HEK293 (cell line): ENCODE measurements around the gene MICU1.

Experiments used
- CTCF ChIA-PET: fragments of 350-600 bp; formaldehyde crosslinking; extraction: SDS; loops from one replicate; lab custom pipeline; 2021; ENCODE audit warnings: antibody characterized with exemption; lab: Yijun Ruan, JAX
- POLR2A ChIA-PET: fragments of 300-600 bp; formaldehyde crosslinking; extraction: SDS; loops from one replicate; lab custom pipeline; 2020; ENCODE audit warnings: antibody characterized with exemption, inconsistent platforms; lab: Yijun Ruan, JAX
- H3K27ac ChIP-seq: fragments of 200-500 bp; sonication (Bioruptor generic); 2 replicates; pipeline ENCODE4 v1.5.1; 2014; ENCODE audit warnings: low read depth, low read length, control low read depth, inconsistent platforms; ENCODE audit errors: extremely low read depth
- H3K36me3 ChIP-seq, 2 experiments: fragments of 200-500 bp in 1 of 2; sonication (Bioruptor generic) in 1 of 2; 1 replicate in 1 of 2; 2 replicates in 1 of 2; pipeline ENCODE4 v1.5.1; 2014 to 2017; ENCODE audit warnings: inconsistent platforms in 2 of 2, low read length in 2 of 2; ENCODE audit not compliant: control insufficient read depth in 2 of 2, insufficient read depth in 1 of 2
- H3K4me1 ChIP-seq: fragments of 200-500 bp; sonication (Bioruptor generic); 2 replicates; pipeline ENCODE4 v1.5.1; 2014; ENCODE audit warnings: mild to moderate bottlenecking, low read length, inconsistent platforms; ENCODE audit not compliant: control insufficient read depth, insufficient read depth
- H3K4me3 ChIP-seq: 2 replicates; pipeline ENCODE4 v1.5.1; 2011; ENCODE audit warnings: low read depth, mild to moderate bottlenecking, control low read depth, low read length, moderate library complexity
- H3K9me3 ChIP-seq: fragments of 200-500 bp; sonication (Bioruptor generic); 2 replicates; pipeline ENCODE4 v1.5.1; 2014; ENCODE audit warnings: low read depth, low read length, inconsistent platforms; ENCODE audit not compliant: control insufficient read depth, insufficient read depth
- GFI1B ChIP-seq: fragments of 450-650 bp; formaldehyde crosslinking; IDR thresholded peaks from 2 replicates; pipeline ENCODE4 v1.5.1; 2016; ENCODE audit warnings: missing biosample characterization, missing genetic modification characterization
- GLIS1 ChIP-seq: fragments of 450-650 bp; formaldehyde crosslinking; IDR thresholded peaks from 2 replicates; pipeline ENCODE4 v1.5.1; 2016; ENCODE audit warnings: missing biosample characterization, missing genetic modification characterization
- MYNN ChIP-seq: fragments of 450-650 bp; formaldehyde crosslinking; IDR thresholded peaks from 2 replicates; pipeline ENCODE4 v1.5.1; 2016; ENCODE audit warnings: missing biosample characterization, missing genetic modification characterization, borderline replicate concordance
- SP2 ChIP-seq: fragments of 450-650 bp; formaldehyde crosslinking; IDR thresholded peaks from 2 replicates; pipeline ENCODE4 v1.5.1; 2016; ENCODE audit warnings: missing biosample characterization, missing genetic modification characterization
- ZBTB49 ChIP-seq: fragments of 450-650 bp; formaldehyde crosslinking; IDR thresholded peaks from 2 replicates; pipeline ENCODE4 v1.5.1; 2016; ENCODE audit warnings: missing biosample characterization, missing genetic modification characterization, low read depth
- ZNF133 ChIP-seq: fragments of 450-650 bp; formaldehyde crosslinking; IDR thresholded peaks from 2 replicates; pipeline ENCODE4 v1.5.1; 2016; ENCODE audit warnings: missing biosample characterization, missing genetic modification characterization
- ZNF138 ChIP-seq: fragments of 450-650 bp; formaldehyde crosslinking; IDR thresholded peaks from 2 replicates; pipeline ENCODE4 v1.5.1; 2016; ENCODE audit warnings: missing biosample characterization, missing genetic modification characterization, borderline replicate concordance
- ZNF169 ChIP-seq: fragments of 450-650 bp; formaldehyde crosslinking; IDR thresholded peaks from 2 replicates; pipeline ENCODE4 v1.5.1; 2016; ENCODE audit warnings: missing biosample characterization, missing genetic modification characterization
- ZNF214 ChIP-seq: fragments of 450-650 bp; formaldehyde crosslinking; IDR thresholded peaks from 2 replicates; pipeline ENCODE4 v1.5.1; 2017; ENCODE audit warnings: missing biosample characterization, mild to moderate bottlenecking, missing genetic modification characterization, borderline replicate concordance
- ZNF248 ChIP-seq: fragments of 450-650 bp; formaldehyde crosslinking; IDR thresholded peaks from 2 replicates; pipeline ENCODE4 v1.5.1; 2017; ENCODE audit warnings: missing biosample characterization, missing genetic modification characterization
- ZNF391 ChIP-seq: fragments of 450-650 bp; formaldehyde crosslinking; IDR thresholded peaks from 2 replicates; pipeline ENCODE4 v1.5.1; 2016; ENCODE audit warnings: low read depth, missing biosample characterization, missing genetic modification characterization, borderline replicate concordance
- ZNF514 ChIP-seq: fragments of 450-650 bp; formaldehyde crosslinking; IDR thresholded peaks from 2 replicates; pipeline ENCODE4 v1.5.1; 2016; ENCODE audit warnings: missing biosample characterization, missing genetic modification characterization
- ZNF544 ChIP-seq: fragments of 450-650 bp; formaldehyde crosslinking; IDR thresholded peaks from 2 replicates; pipeline ENCODE4 v1.5.0; 2017; ENCODE audit warnings: missing biosample characterization, missing genetic modification characterization
- ZNF660 ChIP-seq: fragments of 450-650 bp; IDR thresholded peaks from 2 replicates; pipeline ENCODE4 v1.5.1; 2018; ENCODE audit warnings: missing biosample characterization, mild to moderate bottlenecking, missing genetic modification characterization
- ZNF792 ChIP-seq: fragments of 450-650 bp; formaldehyde crosslinking; IDR thresholded peaks from 2 replicates; pipeline ENCODE4 v1.5.1; 2016; ENCODE audit warnings: missing biosample characterization, missing genetic modification characterization
- ZSCAN5A ChIP-seq: fragments of 450-650 bp; formaldehyde crosslinking; IDR thresholded peaks from 2 replicates; pipeline ENCODE4 v1.5.1; 2016; ENCODE audit warnings: missing biosample characterization, missing genetic modification characterization
- ZXDB ChIP-seq: fragments of 450-650 bp; formaldehyde crosslinking; IDR thresholded peaks from 2 replicates; pipeline ENCODE4 v1.5.1; 2016; ENCODE audit warnings: missing biosample characterization, missing genetic modification characterization
- TF ChIP-seq, protein P1 (sequence below): fragments of 450-650 bp; formaldehyde crosslinking; IDR thresholded peaks from 2 replicates; pipeline ENCODE4 v1.5.1; 2016; ENCODE audit warnings: missing biosample characterization, missing genetic modification characterization
- TF ChIP-seq, protein P2 (sequence below): fragments of 450-650 bp; formaldehyde crosslinking; IDR thresholded peaks from 2 replicates; pipeline ENCODE4 v1.5.1; 2016; ENCODE audit warnings: missing biosample characterization, missing genetic modification characterization
- TF ChIP-seq, protein P3 (sequence below): fragments of 450-650 bp; IDR thresholded peaks from 2 replicates; pipeline ENCODE4 v1.5.1; 2018; ENCODE audit warnings: missing biosample characterization, missing genetic modification characterization

Gene MICU1

DNA sequence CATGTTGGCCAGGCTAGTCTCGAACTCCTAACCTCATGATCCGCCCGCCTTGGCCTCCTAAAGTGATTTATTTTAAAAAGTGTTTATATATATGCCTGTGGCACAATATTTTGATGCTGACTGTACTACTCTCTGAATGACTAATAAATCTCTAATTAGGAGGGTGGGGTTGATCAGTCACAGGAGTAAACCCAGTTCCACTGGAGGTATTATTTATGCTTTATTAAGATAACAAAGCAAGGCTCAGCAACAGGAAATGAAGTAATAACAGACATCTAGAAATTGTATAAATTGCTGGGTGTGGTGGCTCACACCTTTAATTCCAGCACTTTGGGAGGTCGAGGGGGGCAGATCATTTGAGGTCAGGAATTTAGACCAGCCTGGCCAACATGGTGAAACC, 40.0 kb upstream of the MICU1 start:
- Histone ChIP-seq H3K27ac (no peak overlapping the region), H3K36me3 (no peaks in the 10 kb centered on the region), H3K4me1 (no peaks in the 10 kb centered on the region), H3K9me3 (no peaks in the 10 kb centered on the region), H3K4me3 (no peak overlapping the region)
- CTCF ChIA-PET = no interaction called here
- no peak for TF ChIP-seq ZNF133
- TF ChIP-seq ZNF544 (tag by site-specific recombination) = no peak
- TF ChIP-seq ZNF169 = no peak
- TF ChIP-seq, protein P1, sequence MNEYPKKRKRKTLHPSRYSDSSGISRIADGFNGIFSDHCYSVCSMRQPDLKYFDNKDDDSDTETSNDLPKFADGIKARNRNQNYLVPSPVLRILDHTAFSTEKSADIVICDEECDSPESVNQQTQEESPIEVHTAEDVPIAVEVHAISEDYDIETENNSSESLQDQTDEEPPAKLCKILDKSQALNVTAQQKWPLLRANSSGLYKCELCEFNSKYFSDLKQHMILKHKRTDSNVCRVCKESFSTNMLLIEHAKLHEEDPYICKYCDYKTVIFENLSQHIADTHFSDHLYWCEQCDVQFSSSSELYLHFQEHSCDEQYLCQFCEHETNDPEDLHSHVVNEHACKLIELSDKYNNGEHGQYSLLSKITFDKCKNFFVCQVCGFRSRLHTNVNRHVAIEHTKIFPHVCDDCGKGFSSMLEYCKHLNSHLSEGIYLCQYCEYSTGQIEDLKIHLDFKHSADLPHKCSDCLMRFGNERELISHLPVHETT = no peak
- no peak for TF ChIP-seq ZNF792 (tag by site-specific recombination)
- TF ChIP-seq ZNF514 = no peak
- TF ChIP-seq ZNF248 = no peak
- TF ChIP-seq MYNN (tag by site-specific recombination) = no peak
- TF ChIP-seq, protein P2, sequence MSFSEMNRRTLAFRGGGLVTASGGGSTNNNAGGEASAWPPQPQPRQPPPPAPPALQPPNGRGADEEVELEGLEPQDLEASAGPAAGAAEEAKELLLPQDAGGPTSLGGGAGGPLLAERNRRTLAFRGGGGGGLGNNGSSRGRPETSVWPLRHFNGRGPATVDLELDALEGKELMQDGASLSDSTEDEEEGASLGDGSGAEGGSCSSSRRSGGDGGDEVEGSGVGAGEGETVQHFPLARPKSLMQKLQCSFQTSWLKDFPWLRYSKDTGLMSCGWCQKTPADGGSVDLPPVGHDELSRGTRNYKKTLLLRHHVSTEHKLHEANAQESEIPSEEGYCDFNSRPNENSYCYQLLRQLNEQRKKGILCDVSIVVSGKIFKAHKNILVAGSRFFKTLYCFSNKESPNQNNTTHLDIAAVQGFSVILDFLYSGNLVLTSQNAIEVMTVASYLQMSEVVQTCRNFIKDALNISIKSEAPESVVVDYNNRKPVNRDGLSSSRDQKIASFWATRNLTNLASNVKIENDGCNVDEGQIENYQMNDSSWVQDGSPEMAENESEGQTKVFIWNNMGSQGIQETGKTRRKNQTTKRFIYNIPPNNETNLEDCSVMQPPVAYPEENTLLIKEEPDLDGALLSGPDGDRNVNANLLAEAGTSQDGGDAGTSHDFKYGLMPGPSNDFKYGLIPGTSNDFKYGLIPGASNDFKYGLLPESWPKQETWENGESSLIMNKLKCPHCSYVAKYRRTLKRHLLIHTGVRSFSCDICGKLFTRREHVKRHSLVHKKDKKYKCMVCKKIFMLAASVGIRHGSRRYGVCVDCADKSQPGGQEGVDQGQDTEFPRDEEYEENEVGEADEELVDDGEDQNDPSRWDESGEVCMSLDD (tag by site-specific recombination) = no peak
- no peak for TF ChIP-seq ZBTB49 (tag by site-specific recombination)
- TF ChIP-seq ZNF138 = no peak
- no peak for TF ChIP-seq GLIS1 (tag by site-specific recombination)
- no peak for TF ChIP-seq SP2 (tag by site-specific recombination)
- no peak for TF ChIP-seq GFI1B (tag by site-specific recombination)
- TF ChIP-seq, protein P3, sequence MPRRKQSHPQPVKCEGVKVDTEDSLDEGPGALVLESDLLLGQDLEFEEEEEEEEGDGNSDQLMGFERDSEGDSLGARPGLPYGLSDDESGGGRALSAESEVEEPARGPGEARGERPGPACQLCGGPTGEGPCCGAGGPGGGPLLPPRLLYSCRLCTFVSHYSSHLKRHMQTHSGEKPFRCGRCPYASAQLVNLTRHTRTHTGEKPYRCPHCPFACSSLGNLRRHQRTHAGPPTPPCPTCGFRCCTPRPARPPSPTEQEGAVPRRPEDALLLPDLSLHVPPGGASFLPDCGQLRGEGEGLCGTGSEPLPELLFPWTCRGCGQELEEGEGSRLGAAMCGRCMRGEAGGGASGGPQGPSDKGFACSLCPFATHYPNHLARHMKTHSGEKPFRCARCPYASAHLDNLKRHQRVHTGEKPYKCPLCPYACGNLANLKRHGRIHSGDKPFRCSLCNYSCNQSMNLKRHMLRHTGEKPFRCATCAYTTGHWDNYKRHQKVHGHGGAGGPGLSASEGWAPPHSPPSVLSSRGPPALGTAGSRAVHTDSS (tag by site-specific recombination) = no peak
- no peak for TF ChIP-seq ZXDB (tag by site-specific recombination)
- TF ChIP-seq ZNF391 (tag by site-specific recombination) = no peak
- TF ChIP-seq ZSCAN5A = no peak
- TF ChIP-seq ZNF214 (tag by site-specific recombination) = no peak
- TF ChIP-seq ZNF660 = no peak
- POLR2A ChIA-PET = no interaction called here
